Measurements from ENCODE around the gene SCGB1A1. TPM values are rescaled to one million over a fixed set of nuclear protein-coding genes. Genes with fewer than 3 reads are reported as not detected.

The SCGB1A1 gene
- not detected in 2 replicates for total RNA-seq (ENCODE audit: low replicate concordance)

- no peak within 1 kb of the TSS for H3K27ac ChIP-seq
- no peak within 1 kb of the TSS for H3K4me3 ChIP-seq
- Mint-ChIP-seq H3K9me3 (no peaks in the 10 kb centered on the region), H3K4me3 (no peak within 1 kb of the TSS), H3K27ac (no peak within 1 kb of the TSS), H3K4me1 (peaks cover 15% of the 10 kb centered on the region), H3K27me3 (ENCODE audit: insufficient read depth, low read depth) (peaks cover 2% of the 10 kb centered on the region), H3K36me3 (no peaks in the 10 kb centered on the region)
- H3F3A ChIP-seq (ENCODE audit: low read depth), result peaks cover 8% of the 10 kb centered on the region
- H3K4me2 ChIP-seq, result no peak within 1 kb of the TSS
- no peaks in the 10 kb centered on the region for H3K27me3 ChIP-seq
- no peak within 1 kb of the TSS for H3K9ac ChIP-seq
- DNase-seq (ENCODE audit: low spot score), result no peak
- H3K36me3 ChIP-seq, result no peaks in the 10 kb centered on the region
- no peaks in the 10 kb centered on the region for H3K79me2 ChIP-seq (ENCODE audit: low read depth)
- H4K20me1 ChIP-seq (ENCODE audit: low read depth), result no peaks in the 10 kb centered on the region
- no peaks in the 10 kb centered on the region for H3K9me3 ChIP-seq (ENCODE audit: low read depth)
- H3K4me1 ChIP-seq, result peaks cover 4% of the 10 kb centered on the region
- no peak within 1 kb of the TSS for H2AFZ ChIP-seq (replicated peaks)
- TF ChIP-seq EZH2 (IDR thresholded peaks at IDR 0.05), result no peak
- TF ChIP-seq EZH2phosphoT487 (IDR thresholded peaks at IDR 0.05), result no peak
- TF ChIP-seq CTCF (IDR thresholded peaks at IDR 0.05), result no peak
These were observed at the start of gene SCGB1A1 for GRCh38 chr11:62418733-62419132. Gene SCGB1A1 (plus strand): TSS chr11:62419033. CDS start chr11:62419096, 63 bp downstream.

- no peaks in the 10 kb centered on the region for H3K27me3 Mint-ChIP-seq (ENCODE audit: insufficient read depth, low read depth)
- H3K27me3 ChIP-seq, result no peaks in the 10 kb centered on the region
- TF ChIP-seq EZH2phosphoT487 (IDR thresholded peaks at IDR 0.05), result no peak
- no peak for TF ChIP-seq EZH2 (IDR thresholded peaks at IDR 0.05)
- no peak for TF ChIP-seq CTCF (IDR thresholded peaks at IDR 0.05)
- H3K9ac ChIP-seq, result no peak overlapping the region
- no peaks in the 10 kb centered on the region for H3K79me2 ChIP-seq (ENCODE audit: low read depth)
- peaks cover 10% of the 10 kb centered on the region for H3K4me1 Mint-ChIP-seq
- no peak for DNase-seq (ENCODE audit: low spot score)
- H3F3A ChIP-seq (ENCODE audit: low read depth), result peaks cover 3% of the 10 kb centered on the region
- H3K4me3 Mint-ChIP-seq, result no peak overlapping the region
- no peak overlapping the region for H3K27ac Mint-ChIP-seq
- no peak overlapping the region for H3K27ac ChIP-seq
- H3K4me3 ChIP-seq, result no peak overlapping the region
- H2AFZ ChIP-seq (replicated peaks), result no peak overlapping the region
- no peak overlapping the region for H3K4me2 ChIP-seq
- no peaks in the 10 kb centered on the region for H3K36me3 ChIP-seq
- no peaks in the 10 kb centered on the region for H3K4me1 ChIP-seq
- no peaks in the 10 kb centered on the region for H4K20me1 ChIP-seq (ENCODE audit: low read depth)
- peaks cover 3% of the 10 kb centered on the region for H3K9me3 Mint-ChIP-seq
- no peaks in the 10 kb centered on the region for H3K9me3 ChIP-seq (ENCODE audit: low read depth)
- peaks cover 16% of the 10 kb centered on the region for H3K36me3 Mint-ChIP-seq
These were observed 47.9 kb upstream of the SCGB1A1 start for GRCh38 chr11:62370743-62371440.

GRCh38 chr11:62372871-62373270 is 46.0 kb upstream of the SCGB1A1 start:
- H3K4me1 Mint-ChIP-seq, result peaks cover 10% of the 10 kb centered on the region
- Histone ChIP-seq H3K4me1 (no peaks in the 10 kb centered on the region), H3K9ac (no peak overlapping the region), H3F3A (ENCODE audit: low read depth) (peaks cover 3% of the 10 kb centered on the region), H3K79me2 (ENCODE audit: low read depth) (no peaks in the 10 kb centered on the region), H3K4me3 (no peak overlapping the region), H3K36me3 (no peaks in the 10 kb centered on the region), H2AFZ (replicated peaks) (no peak overlapping the region), H3K9me3 (ENCODE audit: low read depth) (no peaks in the 10 kb centered on the region), H3K4me2 (no peak overlapping the region), H3K27ac (no peak overlapping the region), H3K27me3 (no peaks in the 10 kb centered on the region), H4K20me1 (ENCODE audit: low read depth) (no peaks in the 10 kb centered on the region)
- no peak overlapping the region for H3K27ac Mint-ChIP-seq
- no peak for DNase-seq (ENCODE audit: low spot score)
- H3K27me3 Mint-ChIP-seq (ENCODE audit: insufficient read depth, low read depth), result no peaks in the 10 kb centered on the region
- no peak for TF ChIP-seq CTCF (IDR thresholded peaks at IDR 0.05)
- peaks cover 3% of the 10 kb centered on the region for H3K9me3 Mint-ChIP-seq
- no peak overlapping the region for H3K4me3 Mint-ChIP-seq
- peaks cover 16% of the 10 kb centered on the region for H3K36me3 Mint-ChIP-seq
